ENCODE data around the gene SMIM13.
"Not testable (repeated sequence)": the region's sequence is repeated elsewhere in the genome, so short reads cannot be mapped to it uniquely, and the experiment has no call there.

SMIM13 gene

DNA sequence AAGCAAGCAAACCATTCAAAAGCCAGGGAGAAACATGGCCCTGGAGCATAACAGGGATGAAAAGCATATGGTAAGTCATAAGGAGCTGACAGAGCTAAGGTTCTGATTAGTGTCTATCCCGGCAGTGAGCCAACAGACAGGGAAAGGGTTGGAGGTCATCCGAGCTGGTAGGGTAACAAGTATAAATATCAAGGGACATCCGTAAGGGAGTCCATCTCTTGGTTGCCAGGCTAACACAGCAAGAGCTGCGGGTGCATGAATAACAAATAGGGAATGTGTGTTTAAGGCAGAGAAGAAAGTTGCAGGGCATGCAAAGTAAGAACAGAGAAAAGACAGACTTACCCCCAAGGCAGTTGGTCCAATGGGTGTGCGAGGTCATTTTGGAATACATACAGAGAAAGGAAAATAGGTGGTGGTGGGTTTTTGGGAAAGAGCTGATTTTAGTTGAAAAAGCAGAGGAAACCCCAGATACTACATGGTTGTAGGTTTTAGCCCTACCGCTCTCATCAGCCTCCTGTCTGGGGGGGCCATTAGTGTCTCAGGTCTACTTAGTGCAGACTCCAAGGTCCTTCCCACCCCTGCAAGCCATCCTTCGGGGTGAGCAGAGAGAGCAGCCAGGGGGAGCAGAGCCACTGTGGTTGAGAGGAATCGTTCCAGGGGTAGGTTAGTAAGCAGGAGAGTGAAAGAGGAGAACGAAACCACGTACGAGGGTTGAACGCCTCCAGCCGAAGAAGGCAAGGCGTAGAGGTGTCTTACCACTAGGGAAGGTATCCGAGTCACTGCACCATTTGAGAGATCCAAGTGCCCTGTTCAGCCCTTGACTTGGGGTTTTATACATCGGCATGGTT is 17.5 kb downstream of the SMIM13 start, which contains the start of gene ERVFRD-1:
ERVFRD-1 (minus strand) TSS at position 805 of the 848 bp plus-strand sequence. CDS start 6,415 bp downstream, outside the sequence.
- POLR2A ChIA-PET, result no interaction called here
- DNase-seq (ENCODE audit: low read depth, low spot score), result no peak
- CTCF ChIA-PET, result no interaction called here
- no peak within 1 kb of the TSS for H3K4me3 ChIP-seq (ENCODE audit: low read depth, low read length)
- TF ChIP-seq, protein P1, sequence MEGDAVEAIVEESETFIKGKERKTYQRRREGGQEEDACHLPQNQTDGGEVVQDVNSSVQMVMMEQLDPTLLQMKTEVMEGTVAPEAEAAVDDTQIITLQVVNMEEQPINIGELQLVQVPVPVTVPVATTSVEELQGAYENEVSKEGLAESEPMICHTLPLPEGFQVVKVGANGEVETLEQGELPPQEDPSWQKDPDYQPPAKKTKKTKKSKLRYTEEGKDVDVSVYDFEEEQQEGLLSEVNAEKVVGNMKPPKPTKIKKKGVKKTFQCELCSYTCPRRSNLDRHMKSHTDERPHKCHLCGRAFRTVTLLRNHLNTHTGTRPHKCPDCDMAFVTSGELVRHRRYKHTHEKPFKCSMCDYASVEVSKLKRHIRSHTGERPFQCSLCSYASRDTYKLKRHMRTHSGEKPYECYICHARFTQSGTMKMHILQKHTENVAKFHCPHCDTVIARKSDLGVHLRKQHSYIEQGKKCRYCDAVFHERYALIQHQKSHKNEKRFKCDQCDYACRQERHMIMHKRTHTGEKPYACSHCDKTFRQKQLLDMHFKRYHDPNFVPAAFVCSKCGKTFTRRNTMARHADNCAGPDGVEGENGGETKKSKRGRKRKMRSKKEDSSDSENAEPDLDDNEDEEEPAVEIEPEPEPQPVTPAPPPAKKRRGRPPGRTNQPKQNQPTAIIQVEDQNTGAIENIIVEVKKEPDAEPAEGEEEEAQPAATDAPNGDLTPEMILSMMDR (IDR thresholded peaks at IDR 0.05; ENCODE audit: insufficient read depth, low read length, missing control alignments), result no peak

GRCh38 chr6:11111769-11112437 is 18.3 kb downstream of the SMIM13 start:
- no peak overlapping the region for H3K4me3 ChIP-seq (ENCODE audit: low read depth, low read length)
- CTCF ChIA-PET, result interaction anchor here (1.0 to 1.2 kb wide), 2 partner anchors 31 to 61 kb away, joined by 3 to 4 read pairs; no protein-coding TSS in a partner anchor
- TF ChIP-seq, protein P1 (IDR thresholded peaks at IDR 0.05; ENCODE audit: insufficient read depth, low read length, missing control alignments), result no peak
- POLR2A ChIA-PET, result interaction anchor here (0.7 kb wide), 1 partner anchor 12 kb away, joined by 3 read pairs; no protein-coding TSS in a partner anchor
- DNase-seq (ENCODE audit: low read depth, low spot score), result no peak

DNA sequence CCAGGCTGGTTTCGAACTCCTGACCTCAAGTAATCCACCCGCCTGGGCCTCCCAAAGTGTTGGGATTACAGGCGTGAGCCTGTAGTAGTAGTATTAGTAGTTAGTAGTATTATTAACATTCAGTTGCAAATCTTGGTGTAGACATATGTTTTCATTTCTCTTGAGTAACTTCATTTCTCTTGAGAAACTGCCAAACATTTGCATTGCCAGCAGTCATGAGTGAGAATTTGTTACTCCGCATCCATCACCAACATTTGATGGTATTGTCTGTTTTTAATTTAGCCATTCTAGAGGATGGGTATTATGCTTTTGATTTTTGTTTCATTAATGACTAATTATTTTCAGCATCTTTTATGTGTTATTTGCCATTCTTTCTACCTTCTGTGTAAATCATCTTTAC is 19.4 kb downstream of the SMIM13 start:
- ChIA-PET CTCF (interaction anchor here (0.6 to 1.6 kb wide), 6 partner anchors 8 to 463 kb away, joined by 3 to 4 read pairs (median 4); no protein-coding TSS in a partner anchor), POLR2A (no interaction called here)
- TF ChIP-seq, protein P1 (IDR thresholded peaks at IDR 0.05; ENCODE audit: insufficient read depth, low read length, missing control alignments), result no peak
- no peak overlapping the region for H3K4me3 ChIP-seq (ENCODE audit: low read depth, low read length)
- DNase-seq (ENCODE audit: low read depth, low spot score), result no peak

DNA sequence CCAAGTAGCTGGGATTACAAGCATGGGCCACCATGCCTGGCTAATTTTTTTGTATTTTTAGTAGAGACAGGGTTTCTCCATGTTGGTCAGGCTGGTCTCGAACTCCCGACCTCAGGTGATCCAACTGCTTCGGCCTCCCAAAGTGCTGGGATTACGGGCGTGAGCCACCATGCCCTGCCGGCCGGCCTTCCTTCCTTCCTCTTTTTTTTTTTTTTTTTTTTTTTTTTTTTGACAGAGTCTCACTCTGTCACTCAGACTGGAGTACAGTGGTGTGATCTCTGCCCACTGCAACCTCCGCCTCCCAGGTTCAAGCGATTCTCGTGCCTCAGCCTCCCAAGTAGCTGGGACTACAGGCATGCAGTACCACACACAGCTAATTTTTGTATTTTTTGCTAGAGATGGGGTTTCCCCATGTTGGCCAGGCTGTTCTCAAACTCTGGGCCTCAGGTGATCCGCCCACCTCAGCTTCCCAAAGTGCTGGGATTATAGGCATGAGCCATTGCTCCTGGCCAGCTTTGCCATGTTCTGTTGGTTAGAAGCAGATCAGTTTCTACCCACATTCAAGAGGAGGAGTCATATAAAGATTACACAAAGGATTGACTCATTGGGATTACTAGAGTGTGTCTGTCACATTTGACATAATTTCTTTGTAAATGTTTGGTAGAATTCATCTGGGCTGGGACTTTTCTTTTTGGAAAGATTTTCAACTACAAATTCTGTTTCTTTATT is 22.3 kb downstream of the SMIM13 start:
- CTCF ChIA-PET, result interaction anchor here (0.7 kb wide), 1 partner anchor 56 kb away, joined by 5 read pairs; no protein-coding TSS in a partner anchor
- POLR2A ChIA-PET; H3K4me3 ChIP-seq (ENCODE audit: low read depth, low read length); DNase-seq (ENCODE audit: low read depth, low spot score): not testable (repeated sequence)

DNA sequence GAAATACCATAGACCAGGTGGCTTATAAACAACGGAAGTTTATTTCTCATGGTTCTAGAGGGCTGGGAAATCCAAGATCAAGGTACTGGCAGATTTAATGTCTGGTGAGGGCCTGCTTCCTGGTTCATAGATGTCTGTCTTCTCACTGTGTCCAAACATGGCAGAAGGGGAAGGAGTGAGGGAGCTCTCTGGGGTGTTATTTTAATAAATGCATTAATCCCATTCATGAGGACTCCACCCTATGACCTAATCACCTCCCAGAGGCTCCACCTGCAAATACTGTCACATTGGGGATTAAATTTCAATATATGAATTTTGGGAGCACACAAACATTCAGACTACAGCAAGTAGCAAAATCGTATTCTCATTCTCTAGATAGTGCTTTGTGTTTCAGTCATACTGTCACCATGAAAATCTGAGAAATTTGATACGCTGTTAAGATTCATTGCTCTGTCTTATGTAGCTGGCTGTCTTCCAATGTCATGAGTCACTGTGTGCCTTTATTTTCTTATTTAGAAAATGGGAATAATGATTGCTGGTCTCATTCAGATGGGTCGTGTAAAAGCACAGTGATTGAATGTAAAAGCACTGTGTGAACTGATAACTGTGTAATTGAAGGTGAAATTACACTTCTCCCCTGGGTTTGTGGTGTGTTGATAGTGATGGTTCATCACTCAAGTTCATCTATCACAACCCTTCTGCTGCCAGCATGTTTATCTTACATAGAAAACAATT is 26.8 kb downstream of the SMIM13 start:
- ChIA-PET CTCF (interaction anchor here (1.0 to 2.1 kb wide), 3 partner anchors 375 to 389 kb away, joined by 3 to 9 read pairs (median 4); no protein-coding TSS in a partner anchor), POLR2A (no interaction called here)
- no peak for DNase-seq (ENCODE audit: low read depth, low spot score)
- TF ChIP-seq, protein P1 (IDR thresholded peaks at IDR 0.05; ENCODE audit: insufficient read depth, low read length, missing control alignments), result no peak
- no peak overlapping the region for H3K4me3 ChIP-seq (ENCODE audit: low read depth, low read length)

DNA sequence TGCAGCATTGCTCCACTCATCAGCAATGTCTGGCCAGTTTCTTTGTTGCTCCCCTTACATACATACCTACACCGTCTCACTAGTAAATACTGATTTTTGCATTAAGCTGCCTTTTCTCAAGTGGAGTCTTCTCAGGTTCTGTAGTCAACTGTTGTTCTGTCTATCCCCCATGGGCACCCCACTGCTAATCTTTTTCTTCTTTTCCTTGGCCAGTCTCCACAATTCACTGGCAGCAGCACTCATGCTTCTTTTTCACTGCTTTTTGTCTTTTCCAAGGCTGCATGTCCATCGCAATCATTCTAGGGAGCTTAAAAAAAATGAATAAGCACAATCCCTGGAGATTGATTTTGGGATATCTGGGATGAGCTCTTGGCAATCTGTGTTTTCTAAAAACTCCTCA is 28.2 kb downstream of the SMIM13 start:
- ChIA-PET CTCF (interaction anchor here (0.5 to 2.1 kb wide), 2 partner anchors 10 to 374 kb away, joined by 3 to 9 read pairs; no protein-coding TSS in a partner anchor), POLR2A (no interaction called here)
- no peak overlapping the region for H3K4me3 ChIP-seq (ENCODE audit: low read depth, low read length)
- TF ChIP-seq, protein P1 (IDR thresholded peaks at IDR 0.05; ENCODE audit: insufficient read depth, low read length, missing control alignments), result no peak
- no peak for DNase-seq (ENCODE audit: low read depth, low spot score)

Data from AG04449 (cell line).